ENCODE data around the gene C17orf114. TPM values are rescaled to one million over a fixed set of nuclear protein-coding genes. Genes with fewer than 3 reads are reported as not detected.

C17orf114 gene

DNA sequence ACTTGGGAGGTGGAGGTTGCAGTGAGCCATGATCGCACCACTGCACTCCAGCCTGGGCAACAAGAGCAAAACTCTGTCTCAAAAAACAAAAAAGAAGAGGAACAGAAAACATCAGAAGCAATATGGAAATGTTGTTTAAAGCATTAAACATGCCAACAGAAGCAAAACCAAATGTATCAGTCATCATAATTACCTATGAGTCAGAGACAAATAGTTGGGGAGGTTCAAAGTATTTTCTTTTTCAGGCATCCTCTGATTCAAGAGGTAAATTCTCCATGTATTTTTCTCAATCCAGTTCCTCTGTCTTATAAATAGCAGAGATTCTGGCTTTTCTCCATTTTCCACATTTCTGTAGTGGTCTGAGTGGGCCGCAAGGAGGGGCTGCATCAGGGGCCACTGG, 32.5 kb downstream of the C17orf114 start:
- Mint-ChIP-seq H3K4me1 (ENCODE audit: low read depth) (peaks cover 6% of the 10 kb centered on the region), H3K36me3 (ENCODE audit: insufficient read depth in 2 of 2) (no peaks in the 10 kb centered on the region), H3K9me3 (no peaks in the 10 kb centered on the region), H3K27me3 (ENCODE audit: low read depth) (no peaks in the 10 kb centered on the region), H3K27ac (no peak overlapping the region), H3K4me3 (no peak overlapping the region)
- ATAC-seq (replicated peaks in 1 of 2) (no peak), DNase-seq (no peak)

DNA sequence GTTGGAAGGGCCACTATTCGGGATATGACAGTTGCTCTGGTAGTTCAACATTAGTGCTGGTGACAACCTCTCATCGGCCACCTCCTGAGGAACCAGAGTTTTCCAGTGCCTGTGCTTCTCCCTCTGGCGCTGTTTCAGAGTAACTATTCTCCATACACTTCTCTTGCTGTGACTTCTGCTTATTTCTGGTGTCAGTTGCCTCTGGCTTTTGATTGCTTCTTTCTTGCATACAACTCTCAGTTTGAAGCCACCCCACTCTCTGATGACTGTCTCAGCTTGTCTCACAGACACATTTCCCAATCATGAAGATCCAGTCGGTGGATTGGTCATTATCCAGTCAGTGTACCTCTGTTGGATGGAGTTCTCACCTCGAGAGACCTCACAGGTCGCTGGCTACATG, 33.8 kb downstream of the C17orf114 start:
- DNase-seq (no peak), ATAC-seq (replicated peaks in 1 of 2) (no peak)
- no peaks in the 10 kb centered on the region for H3K9me3 Mint-ChIP-seq
- H3K4me1 Mint-ChIP-seq (ENCODE audit: low read depth) = peaks cover 6% of the 10 kb centered on the region
- H3K36me3 Mint-ChIP-seq (ENCODE audit: insufficient read depth in 2 of 2) = no peaks in the 10 kb centered on the region
- H3K27ac Mint-ChIP-seq = no peak overlapping the region
- no peak overlapping the region for H3K4me3 Mint-ChIP-seq
- H3K27me3 Mint-ChIP-seq (ENCODE audit: low read depth) = no peaks in the 10 kb centered on the region

DNA sequence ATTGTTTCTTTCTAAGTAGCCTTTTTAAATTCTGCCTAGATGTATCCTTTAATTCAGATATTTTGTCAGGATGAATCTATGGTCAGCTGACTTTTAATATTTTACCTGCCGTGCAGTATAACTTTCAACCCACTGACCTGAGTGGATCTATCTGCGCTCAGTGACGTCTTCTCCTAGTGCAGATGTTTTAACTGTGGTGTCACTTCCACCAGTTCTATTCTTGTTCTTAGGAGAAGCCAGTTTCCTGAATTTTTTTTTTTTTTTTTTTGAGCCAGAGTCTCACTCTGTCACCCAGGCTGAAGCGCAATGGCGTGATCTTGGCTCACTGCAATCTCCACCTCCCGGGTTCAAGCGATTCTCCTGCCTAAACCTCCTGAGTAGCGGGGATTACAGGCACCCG, 35.4 kb downstream of the C17orf114 start:
- no peak for ATAC-seq (replicated peaks in 1 of 2)
- Mint-ChIP-seq H3K9me3 (no peaks in the 10 kb centered on the region), H3K36me3 (ENCODE audit: insufficient read depth in 2 of 2) (no peaks in the 10 kb centered on the region), H3K4me1 (ENCODE audit: low read depth) (peaks cover 3% of the 10 kb centered on the region), H3K4me3 (no peak overlapping the region), H3K27me3 (ENCODE audit: low read depth) (no peaks in the 10 kb centered on the region), H3K27ac (no peak overlapping the region)
- DNase-seq = no peak

DNA sequence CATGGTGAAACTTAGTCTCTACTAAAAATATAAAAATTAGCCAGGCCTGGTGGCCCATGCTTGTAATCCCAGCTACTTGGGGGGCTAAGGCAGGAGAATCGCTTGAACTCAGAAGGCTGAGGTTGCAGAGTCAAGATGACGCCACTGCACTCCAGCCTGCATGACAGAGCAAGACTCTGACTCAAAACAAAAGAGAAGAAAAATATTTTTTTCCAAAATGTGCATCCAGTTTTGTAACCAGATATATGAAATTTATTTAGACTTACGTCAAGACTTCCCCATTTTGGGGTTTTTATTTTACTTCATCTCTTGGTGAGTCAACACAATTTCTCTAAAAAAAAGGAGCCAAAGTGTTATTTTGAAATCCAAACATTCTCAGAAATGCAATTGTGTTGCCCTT, 35.9 kb downstream of the C17orf114 start:
- Mint-ChIP-seq H3K4me1 (ENCODE audit: low read depth) (no peaks in the 10 kb centered on the region), H3K4me3 (no peak overlapping the region), H3K27ac (no peak overlapping the region), H3K36me3 (ENCODE audit: insufficient read depth in 2 of 2) (no peaks in the 10 kb centered on the region), H3K27me3 (ENCODE audit: low read depth) (no peaks in the 10 kb centered on the region), H3K9me3 (no peaks in the 10 kb centered on the region)
- DNase-seq (no peak), ATAC-seq (replicated peaks in 1 of 2) (no peak)

DNA sequence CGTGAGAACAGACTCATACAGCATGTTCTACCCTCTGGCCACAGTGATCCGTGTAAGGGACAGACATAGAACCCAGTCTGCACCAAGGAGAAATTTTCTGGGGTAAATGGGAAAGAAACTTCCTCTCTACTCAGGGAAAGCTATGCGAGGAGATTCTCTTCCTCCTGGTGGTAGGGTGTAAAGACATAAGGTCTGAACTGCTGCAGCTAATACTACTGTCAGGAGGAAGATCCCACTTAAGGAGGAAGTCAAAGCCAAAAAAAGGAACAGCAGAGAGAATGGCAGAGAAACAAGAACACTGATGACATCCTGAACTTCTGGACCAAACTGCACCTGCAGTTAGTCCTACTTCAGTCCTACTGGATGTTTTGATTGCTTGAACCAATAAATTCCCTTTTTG, 37.5 kb downstream of the C17orf114 start:
- H3K4me3 Mint-ChIP-seq = no peak overlapping the region
- no peaks in the 10 kb centered on the region for H3K9me3 Mint-ChIP-seq
- no peaks in the 10 kb centered on the region for H3K27me3 Mint-ChIP-seq (ENCODE audit: low read depth)
- DNase-seq (no peak), ATAC-seq (replicated peaks in 1 of 2) (no peak)
- no peaks in the 10 kb centered on the region for H3K4me1 Mint-ChIP-seq (ENCODE audit: low read depth)
- no peaks in the 10 kb centered on the region for H3K36me3 Mint-ChIP-seq (ENCODE audit: insufficient read depth in 2 of 2)
- no peak overlapping the region for H3K27ac Mint-ChIP-seq

DNA sequence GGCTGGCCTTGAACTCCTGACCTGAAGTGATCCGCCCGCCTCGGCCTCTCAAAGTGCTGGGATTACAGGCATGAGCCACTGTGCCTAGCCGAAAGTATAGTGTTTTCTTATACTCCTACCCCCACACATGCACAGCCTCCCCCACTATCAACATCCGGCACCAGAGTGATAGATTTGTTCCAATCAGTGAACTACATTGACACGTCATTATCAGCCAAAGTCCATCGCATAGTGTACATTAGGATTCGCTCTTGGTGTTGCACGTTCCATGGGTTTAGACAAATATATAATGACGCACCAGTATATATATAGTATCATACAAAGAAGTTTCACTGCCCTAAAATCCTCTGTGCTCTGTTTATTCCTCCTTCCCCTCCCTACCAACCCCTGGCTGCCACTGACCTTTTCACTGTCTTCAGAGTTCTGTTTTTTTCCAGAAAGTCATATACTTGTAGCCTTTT, 42.3 kb downstream of the C17orf114 start:
- no peaks in the 10 kb centered on the region for H3K4me1 Mint-ChIP-seq (ENCODE audit: low read depth)
- no peak overlapping the region for H3K4me3 Mint-ChIP-seq
- no peaks in the 10 kb centered on the region for H3K36me3 Mint-ChIP-seq (ENCODE audit: insufficient read depth in 2 of 2)
- no peak for ATAC-seq (replicated peaks in 1 of 2)
- H3K9me3 Mint-ChIP-seq = no peaks in the 10 kb centered on the region
- DNase-seq = no peak
- no peak overlapping the region for H3K27ac Mint-ChIP-seq
- peaks cover 7% of the 10 kb centered on the region for H3K27me3 Mint-ChIP-seq (ENCODE audit: low read depth)

DNA sequence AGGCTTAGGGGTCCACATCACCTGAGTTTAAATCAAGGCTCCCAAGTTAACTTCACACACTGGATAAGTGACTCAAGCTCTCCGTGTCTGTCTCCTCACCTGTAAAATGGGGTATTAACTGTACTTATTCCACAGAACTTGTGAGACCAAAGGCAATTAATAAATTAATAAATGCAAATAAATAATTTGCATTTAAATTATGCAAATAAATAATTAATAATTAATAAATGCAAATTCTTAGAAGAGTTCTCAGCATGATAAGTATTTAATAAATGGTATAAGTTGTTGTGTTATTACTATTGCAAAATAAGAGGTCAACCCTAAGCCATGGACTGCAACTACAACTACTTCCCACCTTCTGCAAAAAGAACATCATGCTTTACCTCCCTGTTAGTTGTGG, 48.7 kb downstream of the C17orf114 start:
- DNase-seq = no peak
- Mint-ChIP-seq H3K4me1 (ENCODE audit: low read depth) (peaks cover 2% of the 10 kb centered on the region), H3K4me3 (no peak overlapping the region), H3K27ac (no peak overlapping the region), H3K9me3 (no peaks in the 10 kb centered on the region), H3K27me3 (ENCODE audit: low read depth) (peaks cover 25% of the 10 kb centered on the region), H3K36me3 (ENCODE audit: insufficient read depth in 2 of 2) (no peaks in the 10 kb centered on the region)
- ATAC-seq (replicated peaks in 1 of 2) = no peak

DNA sequence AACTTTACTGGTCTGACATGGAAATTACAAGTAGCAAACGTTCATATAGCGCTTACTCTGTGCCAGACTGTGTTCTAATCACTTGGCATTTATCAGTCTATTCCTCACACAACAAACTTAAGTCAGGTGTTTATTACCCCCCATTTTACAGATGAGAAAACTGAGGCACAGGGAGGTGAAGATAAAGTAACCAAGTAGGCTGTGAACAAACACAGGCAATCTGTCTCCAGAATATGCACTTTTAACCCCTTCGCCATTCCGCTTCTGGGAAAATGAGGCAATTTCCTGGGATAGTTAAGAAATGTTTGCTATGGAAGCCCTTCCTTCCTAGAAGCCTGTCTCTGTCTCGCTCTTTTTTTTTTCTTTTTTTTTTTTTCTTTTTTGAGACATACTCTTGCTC, 50.2 kb downstream of the C17orf114 start:
- DNase-seq (no peak), ATAC-seq (replicated peaks in 1 of 2) (no peak)
- H3K27ac Mint-ChIP-seq = no peak overlapping the region
- peaks cover 12% of the 10 kb centered on the region for H3K4me1 Mint-ChIP-seq (ENCODE audit: low read depth)
- H3K36me3 Mint-ChIP-seq (ENCODE audit: insufficient read depth in 2 of 2) = no peaks in the 10 kb centered on the region
- H3K4me3 Mint-ChIP-seq = no peak overlapping the region
- H3K27me3 Mint-ChIP-seq (ENCODE audit: low read depth) = peaks cover 25% of the 10 kb centered on the region
- H3K9me3 Mint-ChIP-seq = no peaks in the 10 kb centered on the region

Other genes with a start within 250 kb of the C17orf114 start
- 10 to 100 TPM; 44.5 to 55.7 TPM for gene MYBBP1A, start 246.9 kb downstream of the C17orf114 start, total RNA-seq
- gene GGT6, start 241.8 kb downstream of the C17orf114 start, total RNA-seq = not detected
- gene SMTNL2, start 217.8 kb downstream of the C17orf114 start, total RNA-seq = not detected
- under 1 TPM in 1 of 2 donors, not detected in 1; 0.26 TPM for gene ALOX15, start 160.7 kb downstream of the C17orf114 start, total RNA-seq
- gene PELP1, start 98.2 kb downstream of the C17orf114 start, total RNA-seq = 100 to 1,000 TPM in 1 of 2 donors, 10 to 100 TPM in 1; 93.8 to 113 TPM
- 100 to 1,000 TPM; 216 to 258 TPM for gene ARRB2, start 91.7 kb downstream of the C17orf114 start, total RNA-seq
- gene MED11, start 70.9 kb downstream of the C17orf114 start, total RNA-seq = 10 to 100 TPM in 1 of 2 donors, 1 to 10 TPM in 1; 9.9 to 14.0 TPM
- under 1 TPM in 1 of 2 donors, not detected in 1; 0.17 TPM for gene ZMYND15, start 62.5 kb downstream of the C17orf114 start, total RNA-seq
- gene CXCL16, start 62.4 kb downstream of the C17orf114 start, total RNA-seq = 1 to 10 TPM; 2.2 to 4.3 TPM
- not detected for gene TM4SF5, start 30.4 kb downstream of the C17orf114 start, total RNA-seq
- gene VMO1, start 16.0 kb downstream of the C17orf114 start, total RNA-seq = 1 to 10 TPM in 1 of 2 donors, under 1 TPM in 1; 0.46 to 1.1 TPM
- gene GLTPD2, start 13.4 kb downstream of the C17orf114 start, total RNA-seq = not detected
- 10 to 100 TPM; 56.3 to 68.7 TPM for gene PSMB6, start 6.2 kb downstream of the C17orf114 start, total RNA-seq
- gene PLD2, start 4.8 kb upstream of the C17orf114 start, total RNA-seq = 10 to 100 TPM; 27.5 to 50.9 TPM
- 10 to 100 TPM; 74.4 to 82.7 TPM for gene MINK1, start 31.0 kb upstream of the C17orf114 start, total RNA-seq
- 1 to 10 TPM; 3.4 to 4.7 TPM for gene C17orf107, start 97.2 kb upstream of the C17orf114 start, total RNA-seq
- gene CHRNE, start 100.8 kb upstream of the C17orf114 start, total RNA-seq = under 1 TPM; 0.60 to 0.89 TPM
- gene GP1BA, start 129.9 kb upstream of the C17orf114 start, total RNA-seq = under 1 TPM in 1 of 2 donors, not detected in 1; 0.26 TPM
- gene SLC25A11, start 137.7 kb upstream of the C17orf114 start, total RNA-seq = 10 to 100 TPM; 40.4 to 43.8 TPM
- gene RNF167, start 137.9 kb upstream of the C17orf114 start, total RNA-seq = 100 to 1,000 TPM; 176 to 201 TPM
- 1,000 to 10,000 TPM; 1,225 to 1,232 TPM for gene PFN1, start 146.2 kb upstream of the C17orf114 start, total RNA-seq
- gene ENO3, start 148.8 kb upstream of the C17orf114 start, total RNA-seq = 100 to 1,000 TPM in 1 of 2 donors, 10 to 100 TPM in 1; 90.0 to 102 TPM
- gene SPAG7, start 165.5 kb upstream of the C17orf114 start, total RNA-seq = 100 to 1,000 TPM; 140 to 158 TPM
- gene CAMTA2, start 185.3 kb upstream of the C17orf114 start, total RNA-seq = 100 to 1,000 TPM; 206 to 207 TPM
- gene INCA1, start 195.2 kb upstream of the C17orf114 start, total RNA-seq = under 1 TPM in 1 of 2 donors, not detected in 1; 0.60 TPM
- gene KIF1C, start 195.6 kb upstream of the C17orf114 start, total RNA-seq = 10 to 100 TPM; 38.3 to 41.3 TPM
- under 1 TPM; 0.23 to 0.46 TPM for gene SLC52A1, start 233.1 kb upstream of the C17orf114 start, total RNA-seq

All from activated T-cell treated with anti-CD3 and anti-CD28 coated beads, Interleukin-2, amount 50 U/mL, for 72 hours (primary cell).